Muscle layer of colon (tissue), 2 donors: ENCODE measurements around the gene NDST3.

Experiments
- H3K27ac ChIP-seq: one replicate; pipeline ENCODE4 v1.7.0; 2013; ENCODE audit warnings: low read depth, mild to moderate bottlenecking, low read length, moderate library complexity
- H3K27me3 ChIP-seq, 2 donors: one replicate each; pipeline ENCODE4 v1.7.0; 2013; ENCODE audit warnings: low read length in 2 of 2, mild to moderate bottlenecking in 2 of 2; ENCODE audit not compliant: insufficient read depth in 2 of 2, control insufficient read depth in 1 of 2
- H3K36me3 ChIP-seq: one replicate; pipeline ENCODE4 v1.7.0; 2013; ENCODE audit warnings: mild to moderate bottlenecking, low read length; ENCODE audit not compliant: insufficient read depth
- H3K4me1 ChIP-seq: one replicate; pipeline ENCODE4 v1.7.0; 2013; ENCODE audit warnings: mild to moderate bottlenecking, low read length; ENCODE audit not compliant: insufficient read depth
- H3K4me3 ChIP-seq, 2 donors: one replicate each; pipeline ENCODE4 v1.7.0; 2013; ENCODE audit warnings: low read length in 2 of 2, low read depth in 1 of 2, mild to moderate bottlenecking in 1 of 2, moderate library complexity in 1 of 2
- H3K9ac ChIP-seq: one replicate; pipeline ENCODE4 v1.7.0; 2013; ENCODE audit warnings: low read length
- H3K9me3 ChIP-seq: one replicate; pipeline ENCODE4 v1.7.0; 2013; ENCODE audit warnings: mild to moderate bottlenecking, low read length
- donor health status: abdominal sarcoma.
- donor health status: Adenocarcinoma of cecum.

NDST3 gene

DNA sequence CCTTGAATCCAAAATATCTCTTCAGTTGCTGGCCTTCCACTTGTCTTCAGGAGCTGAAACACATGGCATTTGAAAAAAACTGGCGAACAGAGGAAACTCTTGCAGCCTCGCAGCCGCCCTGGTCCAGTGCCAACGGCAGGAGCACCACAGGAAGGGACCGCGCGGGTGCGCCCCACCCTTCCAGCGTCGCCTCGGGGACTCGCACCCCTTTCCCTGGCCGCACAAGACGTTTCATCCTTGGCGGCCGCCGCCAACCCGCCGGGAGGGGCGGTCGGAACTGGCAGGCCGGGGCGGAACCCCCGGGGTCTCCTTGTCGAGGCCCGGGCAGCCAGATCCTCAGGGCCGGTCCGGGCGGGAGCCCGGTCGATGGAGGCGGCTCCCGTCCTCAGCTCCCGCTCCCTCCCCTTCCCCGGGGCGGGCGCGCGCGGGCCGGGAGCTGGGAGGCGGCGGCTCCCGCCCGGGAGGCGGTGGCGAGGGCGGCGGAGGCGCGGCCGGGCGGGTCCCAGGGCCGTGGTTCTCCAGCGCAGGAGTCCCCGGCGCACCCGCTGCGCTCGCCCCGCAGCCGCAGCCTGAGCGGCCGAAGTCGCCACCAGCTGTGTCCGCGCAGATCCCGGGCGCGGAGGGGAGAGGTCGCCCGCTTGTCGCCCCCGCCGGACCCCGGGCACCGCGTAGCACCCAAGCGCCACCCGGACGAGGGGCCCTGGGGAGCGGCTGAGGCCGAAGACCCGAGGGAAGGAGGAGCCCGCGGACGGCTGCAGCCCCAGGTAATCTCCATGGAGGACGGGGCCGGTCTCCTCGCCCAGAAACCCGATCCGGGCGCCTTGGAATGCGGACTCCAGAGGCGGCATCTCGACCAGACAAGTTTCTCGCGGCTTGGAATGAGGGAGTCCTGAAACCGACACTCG lies 886 bp upstream of the NDST3 start:
- Histone ChIP-seq H3K4me1 (peaks cover 4% of the 10 kb centered on the region), H3K4me3 (peak overlapping the region in 1 of 2 donors; percentile 42), H3K9ac (no peak overlapping the region), H3K9me3 (no peaks in the 10 kb centered on the region), H3K27me3 (peaks cover 7 to 17% of the 10 kb centered on the region in 2 donors), H3K36me3 (no peaks in the 10 kb centered on the region), H3K27ac (no peak overlapping the region)

DNA sequence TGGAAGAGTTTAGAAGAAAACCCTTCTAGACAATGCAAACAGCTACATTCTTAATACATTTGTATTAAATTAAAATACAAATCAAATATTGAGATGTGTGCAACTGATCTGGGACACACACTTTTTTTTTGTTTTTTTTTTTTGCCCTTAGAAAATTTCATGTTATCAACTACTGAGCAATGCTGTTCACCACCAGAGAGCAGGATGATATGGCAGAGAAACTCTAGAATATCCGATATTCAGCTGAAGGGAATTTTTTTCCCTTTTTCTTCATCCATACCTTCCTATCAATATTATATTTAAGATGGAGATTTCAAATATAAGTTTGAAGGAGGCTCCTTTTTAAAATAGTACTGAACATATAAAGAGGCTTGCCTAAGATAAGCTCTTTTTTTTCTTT lies 1.0 kb downstream of the NDST3 start:
- H3K9me3 ChIP-seq, result no peaks in the 10 kb centered on the region
- H3K27me3 ChIP-seq, result peaks cover 7 to 17% of the 10 kb centered on the region in 2 donors
- H3K36me3 ChIP-seq, result no peaks in the 10 kb centered on the region
- H3K9ac ChIP-seq, result no peak overlapping the region
- no peak overlapping the region for H3K4me3 ChIP-seq
- H3K4me1 ChIP-seq, result peaks cover 4% of the 10 kb centered on the region
- no peak overlapping the region for H3K27ac ChIP-seq

DNA sequence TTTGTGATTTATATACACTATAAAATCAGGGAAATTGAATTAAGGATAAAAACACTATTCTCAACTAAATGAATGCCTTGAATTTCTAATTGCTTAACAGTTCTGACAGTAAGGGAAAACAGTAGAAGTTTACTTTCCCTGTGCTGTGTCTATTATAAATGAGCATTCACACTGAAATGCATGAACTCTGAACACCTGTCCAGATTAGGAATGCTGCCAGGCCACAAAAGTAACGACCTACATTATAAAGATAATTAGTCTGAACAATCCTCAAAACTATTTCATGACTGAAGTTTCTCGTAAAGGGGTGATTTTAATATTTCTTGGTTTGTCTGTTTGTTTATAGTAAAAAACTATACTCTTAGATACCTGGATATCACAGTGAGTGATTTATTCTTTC lies 2.0 kb downstream of the NDST3 start:
- H3K9me3 ChIP-seq, result no peaks in the 10 kb centered on the region
- no peaks in the 10 kb centered on the region for H3K36me3 ChIP-seq
- peaks cover 4% of the 10 kb centered on the region for H3K4me1 ChIP-seq
- no peak overlapping the region for H3K4me3 ChIP-seq
- no peak overlapping the region for H3K9ac ChIP-seq
- no peak overlapping the region for H3K27ac ChIP-seq
- peaks cover 7 to 17% of the 10 kb centered on the region in 2 donors for H3K27me3 ChIP-seq

DNA sequence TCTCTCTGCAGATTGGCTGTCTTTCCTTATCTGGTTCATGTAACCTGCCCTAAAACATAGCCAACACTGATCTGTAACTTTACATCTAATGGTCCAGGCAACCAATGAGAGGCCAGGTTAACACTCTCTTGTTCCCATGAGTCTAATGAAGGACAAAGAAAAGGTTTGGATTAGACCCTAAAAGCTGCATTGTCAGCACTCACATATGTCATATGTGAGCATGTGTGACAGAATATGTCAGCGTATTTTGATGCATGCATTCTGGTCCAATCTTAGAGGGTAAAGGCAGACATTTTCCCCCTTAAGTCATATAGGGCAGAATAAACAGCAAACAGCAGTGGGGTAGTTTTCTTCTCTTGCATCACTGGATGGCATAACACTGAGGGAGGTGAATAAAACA lies 3.7 kb downstream of the NDST3 start:
- Histone ChIP-seq H3K9me3 (no peaks in the 10 kb centered on the region), H3K4me3 (no peak overlapping the region)

DNA sequence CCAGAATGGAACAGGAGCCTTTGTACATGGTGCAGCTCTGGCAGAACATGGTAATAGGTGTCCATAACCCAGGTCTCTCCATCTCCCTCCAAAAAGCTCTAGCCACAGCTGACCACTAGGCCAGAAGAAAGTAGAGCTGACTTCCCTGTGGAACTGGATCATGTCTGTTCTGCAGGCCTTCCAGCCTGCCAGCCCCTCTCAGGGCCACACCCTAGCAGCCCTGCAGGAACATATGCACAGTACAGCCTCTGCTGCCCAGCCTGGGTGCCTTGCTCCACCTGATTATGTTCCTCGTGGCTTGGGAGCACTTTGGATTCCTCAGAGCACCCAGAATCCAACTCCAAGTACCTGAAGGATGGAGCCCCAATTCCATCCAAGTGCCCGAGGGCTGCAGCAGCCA lies 12.0 kb downstream of the NDST3 start:
- no peak overlapping the region for H3K9ac ChIP-seq
- no peak overlapping the region for H3K4me3 ChIP-seq
- H3K9me3 ChIP-seq, result no peaks in the 10 kb centered on the region
- no peak overlapping the region for H3K27ac ChIP-seq
- H3K36me3 ChIP-seq, result no peaks in the 10 kb centered on the region
- no peaks in the 10 kb centered on the region for H3K4me1 ChIP-seq
- no peaks in the 10 kb centered on the region for H3K27me3 ChIP-seq

More for the DNA sequence above, 3.7 kb downstream of the NDST3 start:
- Histone ChIP-seq H3K27me3 (peaks cover 7 to 17% of the 10 kb centered on the region in 2 donors), H3K27ac (no peak overlapping the region), H3K4me1 (peaks cover 4% of the 10 kb centered on the region), H3K36me3 (no peaks in the 10 kb centered on the region), H3K9ac (no peak overlapping the region)

DNA sequence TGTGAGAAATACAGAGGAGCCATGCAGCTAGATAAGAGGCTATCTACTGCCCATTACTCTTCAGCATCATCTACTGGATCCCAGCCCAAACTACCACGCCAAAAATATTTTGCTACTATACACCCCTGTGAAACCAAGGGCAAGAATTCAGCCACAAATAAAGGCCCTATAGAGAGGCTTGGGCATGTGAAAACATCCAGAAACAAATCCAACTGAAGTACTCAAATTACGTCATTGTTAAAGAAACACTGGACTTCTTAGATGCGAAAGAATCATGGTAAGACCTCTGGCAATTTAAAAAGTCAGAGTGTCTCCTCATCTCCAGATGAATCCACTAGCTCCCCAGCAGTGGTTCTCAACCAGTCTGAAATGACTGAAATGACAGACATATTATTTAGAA lies 12.8 kb downstream of the NDST3 start:
- Histone ChIP-seq H3K27me3 (no peaks in the 10 kb centered on the region), H3K4me3 (no peak overlapping the region), H3K36me3 (no peaks in the 10 kb centered on the region), H3K9ac (no peak overlapping the region), H3K9me3 (no peaks in the 10 kb centered on the region), H3K27ac (no peak overlapping the region), H3K4me1 (no peaks in the 10 kb centered on the region)

DNA sequence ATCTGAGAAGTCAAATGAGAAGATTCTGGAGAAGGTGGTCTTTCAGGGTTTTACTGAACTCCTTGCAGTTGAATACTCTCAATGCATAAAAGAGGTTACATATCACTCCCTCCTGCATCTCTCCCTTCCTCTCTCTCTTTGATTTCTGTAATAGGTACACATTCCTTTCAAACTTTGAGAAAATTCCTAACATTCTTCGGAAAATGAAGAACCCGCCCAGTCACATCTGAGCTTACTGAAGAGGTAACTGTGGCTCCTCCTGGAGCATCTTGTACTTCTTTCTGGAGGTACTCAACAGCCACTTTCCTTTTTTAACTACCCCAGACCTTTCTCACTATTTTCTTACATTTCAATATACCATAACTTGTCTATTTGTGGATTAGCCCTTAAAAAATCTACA lies 24.7 kb downstream of the NDST3 start:
- no peak overlapping the region for H3K9ac ChIP-seq
- no peaks in the 10 kb centered on the region for H3K4me1 ChIP-seq
- no peaks in the 10 kb centered on the region for H3K27me3 ChIP-seq
- no peaks in the 10 kb centered on the region for H3K9me3 ChIP-seq
- no peak overlapping the region for H3K4me3 ChIP-seq
- no peak overlapping the region for H3K27ac ChIP-seq
- H3K36me3 ChIP-seq, result no peaks in the 10 kb centered on the region

DNA sequence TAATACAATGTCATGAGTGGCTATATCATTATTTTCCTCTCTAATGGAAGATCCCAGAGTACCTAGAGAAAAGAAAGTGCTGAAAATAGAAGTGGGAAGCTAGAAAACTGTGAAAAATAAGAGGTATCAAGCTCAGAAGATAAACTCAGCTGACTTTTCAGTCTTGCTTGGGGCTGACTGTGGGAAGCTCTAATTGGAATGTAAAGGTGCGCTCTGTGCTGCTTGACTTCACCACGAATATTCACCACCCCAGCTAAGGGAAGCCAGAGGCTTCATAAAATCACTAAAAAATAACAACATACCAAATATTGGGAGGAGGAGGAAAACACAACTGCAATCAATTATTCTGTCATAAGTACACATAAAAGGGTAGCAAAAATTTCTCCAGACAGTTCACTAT lies 25.1 kb downstream of the NDST3 start:
- no peak overlapping the region for H3K9ac ChIP-seq
- H3K9me3 ChIP-seq, result no peaks in the 10 kb centered on the region
- H3K36me3 ChIP-seq, result no peaks in the 10 kb centered on the region
- no peak overlapping the region for H3K4me3 ChIP-seq
- no peaks in the 10 kb centered on the region for H3K27me3 ChIP-seq
- H3K4me1 ChIP-seq, result no peaks in the 10 kb centered on the region
- H3K27ac ChIP-seq, result no peak overlapping the region

DNA sequence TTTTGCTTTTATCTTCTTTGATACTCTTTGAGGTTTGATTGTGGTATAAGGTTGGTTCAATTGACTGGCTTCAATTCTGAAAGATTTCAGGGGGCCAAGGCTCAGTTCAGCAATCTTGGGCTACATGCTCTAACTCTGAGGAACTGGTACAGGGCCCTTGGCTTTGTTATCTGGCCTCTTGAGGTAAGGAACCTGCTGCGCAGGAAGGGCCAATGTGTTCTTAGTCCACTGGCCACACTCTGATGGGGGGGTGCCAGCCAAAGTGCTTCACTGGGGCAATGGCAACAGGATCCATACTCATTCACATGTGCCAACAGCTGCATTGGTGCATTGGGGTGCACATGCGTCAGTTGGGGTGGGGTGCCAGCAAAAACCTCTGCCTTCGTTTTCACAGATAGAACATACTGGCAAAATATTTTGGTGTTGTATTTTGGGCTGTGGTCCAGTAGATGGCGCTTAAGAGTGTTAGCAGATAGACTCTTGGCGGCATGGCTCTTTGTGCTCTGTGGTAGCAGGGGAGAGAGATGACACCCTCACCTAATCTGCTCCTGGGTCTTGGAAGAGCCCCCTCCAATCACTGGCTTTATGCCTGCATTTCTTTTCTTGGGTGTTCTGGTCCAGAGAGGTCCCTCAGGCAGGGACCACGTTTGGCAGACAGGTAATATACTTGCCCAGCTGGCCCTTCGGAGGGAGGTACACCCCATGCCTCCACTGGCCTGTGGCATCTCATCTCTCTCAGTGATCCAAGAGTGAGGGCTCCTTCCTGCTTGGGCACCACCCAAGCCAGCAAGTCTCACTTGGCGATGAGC lies 42.9 kb downstream of the NDST3 start:
- no peaks in the 10 kb centered on the region for H3K27me3 ChIP-seq
- no peaks in the 10 kb centered on the region for H3K9me3 ChIP-seq
- H3K4me1 ChIP-seq, result no peaks in the 10 kb centered on the region
- H3K4me3 ChIP-seq, result no peak overlapping the region
- no peaks in the 10 kb centered on the region for H3K36me3 ChIP-seq
- no peak overlapping the region for H3K27ac ChIP-seq
- no peak overlapping the region for H3K9ac ChIP-seq

DNA sequence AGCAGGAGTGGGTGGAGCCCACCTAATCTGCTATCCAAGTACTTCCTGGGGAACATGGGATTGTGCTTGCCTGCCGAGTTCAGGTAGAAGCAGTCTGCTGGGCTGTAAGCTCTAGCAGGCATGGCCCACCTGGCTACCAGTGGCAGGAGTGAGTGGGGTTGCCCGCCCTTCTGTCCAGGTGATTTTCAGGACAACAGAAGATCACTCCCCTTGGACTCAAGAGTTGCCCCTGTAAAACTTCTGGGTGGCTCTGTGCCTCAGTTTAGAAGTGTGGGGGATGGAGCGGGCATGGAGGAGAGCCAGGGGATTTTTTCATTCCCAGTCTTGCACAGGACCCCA lies 43.5 kb downstream of the NDST3 start:
- Histone ChIP-seq H3K9me3 (no peaks in the 10 kb centered on the region), H3K4me1 (no peaks in the 10 kb centered on the region), H3K4me3 (no peak overlapping the region), H3K36me3 (no peaks in the 10 kb centered on the region), H3K9ac (no peak overlapping the region), H3K27ac (no peak overlapping the region), H3K27me3 (no peaks in the 10 kb centered on the region)

DNA sequence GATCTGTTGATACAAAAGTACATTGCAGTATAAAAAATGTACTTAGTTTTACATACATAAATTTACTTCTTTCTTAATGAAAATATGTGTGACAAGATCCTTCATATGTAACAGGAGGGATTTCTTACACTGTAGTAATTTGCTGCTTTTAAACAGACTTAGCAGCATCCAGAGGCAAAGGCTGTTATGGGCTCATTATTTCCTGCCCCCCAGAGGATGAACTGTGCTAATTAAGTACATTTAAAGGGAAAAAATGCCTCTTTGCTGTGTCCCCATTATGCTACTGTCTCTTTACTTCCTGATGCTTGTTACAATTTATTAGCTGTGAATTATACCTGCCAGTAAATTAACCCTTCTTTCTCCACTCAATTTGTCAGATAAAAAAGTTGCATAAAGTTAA lies 47.1 kb downstream of the NDST3 start:
- Histone ChIP-seq H3K4me1 (no peaks in the 10 kb centered on the region), H3K4me3 (no peak overlapping the region), H3K36me3 (no peaks in the 10 kb centered on the region), H3K27me3 (no peaks in the 10 kb centered on the region), H3K9ac (no peak overlapping the region), H3K9me3 (no peaks in the 10 kb centered on the region), H3K27ac (no peak overlapping the region)
